ENCODE measurements around the gene PARD3B. TPM values are rescaled to one million over a fixed set of nuclear protein-coding genes. Genes with fewer than 3 reads are reported as not detected.

PARD3B gene
- total RNA-seq, 2 donors from 2014 or later, result 15.0 to 17.8 TPM

- no peak overlapping the region for H3K4me3 ChIP-seq
- DNase-seq (no peak), ATAC-seq (no peak)
- no peaks in the 10 kb centered on the region for H3K9me3 ChIP-seq
- H3K27me3 ChIP-seq, result no peaks in the 10 kb centered on the region
- TF ChIP-seq, protein P1, sequence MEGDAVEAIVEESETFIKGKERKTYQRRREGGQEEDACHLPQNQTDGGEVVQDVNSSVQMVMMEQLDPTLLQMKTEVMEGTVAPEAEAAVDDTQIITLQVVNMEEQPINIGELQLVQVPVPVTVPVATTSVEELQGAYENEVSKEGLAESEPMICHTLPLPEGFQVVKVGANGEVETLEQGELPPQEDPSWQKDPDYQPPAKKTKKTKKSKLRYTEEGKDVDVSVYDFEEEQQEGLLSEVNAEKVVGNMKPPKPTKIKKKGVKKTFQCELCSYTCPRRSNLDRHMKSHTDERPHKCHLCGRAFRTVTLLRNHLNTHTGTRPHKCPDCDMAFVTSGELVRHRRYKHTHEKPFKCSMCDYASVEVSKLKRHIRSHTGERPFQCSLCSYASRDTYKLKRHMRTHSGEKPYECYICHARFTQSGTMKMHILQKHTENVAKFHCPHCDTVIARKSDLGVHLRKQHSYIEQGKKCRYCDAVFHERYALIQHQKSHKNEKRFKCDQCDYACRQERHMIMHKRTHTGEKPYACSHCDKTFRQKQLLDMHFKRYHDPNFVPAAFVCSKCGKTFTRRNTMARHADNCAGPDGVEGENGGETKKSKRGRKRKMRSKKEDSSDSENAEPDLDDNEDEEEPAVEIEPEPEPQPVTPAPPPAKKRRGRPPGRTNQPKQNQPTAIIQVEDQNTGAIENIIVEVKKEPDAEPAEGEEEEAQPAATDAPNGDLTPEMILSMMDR (IDR thresholded peaks at IDR 0.05), result no peak
- no peak for TF ChIP-seq POLR2A (IDR thresholded peaks at IDR 0.05)
- H3K27ac ChIP-seq, result no peak overlapping the region
- peaks cover 9% of the 10 kb centered on the region for H3K4me1 ChIP-seq
- intact Hi-C loops (cut with DNase I), result no loop called here
- 10 to 22% methylated on average over 1 of the region's 1 CpG for WGBS, 2 donors
- no peaks in the 10 kb centered on the region for H3K36me3 ChIP-seq (replicated peaks in 1 of 2; ENCODE audit: insufficient read depth in 1 of 2, low read depth in 2 of 2)
Observed at GRCh38 chr2:204770735-204771134, 225.5 kb downstream of the PARD3B start.

- Histone ChIP-seq H3K36me3 (replicated peaks in 1 of 2; ENCODE audit: insufficient read depth in 1 of 2, low read depth in 2 of 2) (no peaks in the 10 kb centered on the region), H3K4me1 (peaks cover 9% of the 10 kb centered on the region), H3K27me3 (no peaks in the 10 kb centered on the region), H3K9me3 (no peaks in the 10 kb centered on the region), H3K27ac (no peak overlapping the region), H3K4me3 (no peak overlapping the region)
- no peak for DNase-seq
- TF ChIP-seq, protein P1 (IDR thresholded peaks at IDR 0.05), result no peak
- no peak for TF ChIP-seq POLR2A (IDR thresholded peaks at IDR 0.05)
- intact Hi-C loops (cut with DNase I), result no loop called here
- no peak for ATAC-seq
Observed at GRCh38 chr2:204771721-204772120, 226.4 kb downstream of the PARD3B start.

GRCh38 chr2:204772546-204772945 lies 227.3 kb downstream of the PARD3B start:
- H3K27ac ChIP-seq, result no peak overlapping the region
- DNase-seq (no peak), ATAC-seq (no peak)
- WGBS, 2 donors, result 84 to 86% methylated on average over 1 of the region's 1 CpG
- intact Hi-C loops (cut with DNase I), result no loop called here
- H3K4me1 ChIP-seq, result peaks cover 9% of the 10 kb centered on the region
- H3K27me3 ChIP-seq, result no peaks in the 10 kb centered on the region
- TF ChIP-seq, protein P1 (IDR thresholded peaks at IDR 0.05), result no peak
- TF ChIP-seq POLR2A (IDR thresholded peaks at IDR 0.05), result no peak
- no peaks in the 10 kb centered on the region for H3K9me3 ChIP-seq
- H3K36me3 ChIP-seq (replicated peaks in 1 of 2; ENCODE audit: insufficient read depth in 1 of 2, low read depth in 2 of 2), result no peaks in the 10 kb centered on the region
- no peak overlapping the region for H3K4me3 ChIP-seq

DNA sequence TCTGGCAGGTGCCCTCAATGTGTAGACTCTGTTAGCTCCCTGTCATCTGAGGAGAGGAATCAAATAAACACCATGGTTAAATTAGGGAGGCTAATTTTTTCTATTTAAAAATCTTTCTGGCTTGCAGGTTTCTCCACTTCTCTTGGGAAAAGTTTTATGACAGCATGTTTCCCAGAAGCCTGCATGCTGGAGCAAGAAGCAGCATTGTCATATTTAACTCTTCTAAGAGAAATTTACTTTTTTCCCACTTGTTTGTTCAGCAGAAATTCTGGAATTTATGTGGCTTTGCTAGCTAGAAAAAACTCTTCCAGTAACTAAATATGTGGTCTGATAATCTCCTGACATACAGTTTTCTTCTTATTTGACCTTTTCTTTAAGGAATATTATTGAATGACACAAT lies 230.5 kb downstream of the PARD3B start:
- H3K4me1 ChIP-seq, result peaks cover 10% of the 10 kb centered on the region
- intact Hi-C loops (cut with DNase I), result no loop called here
- no peak for ATAC-seq
- no peak for TF ChIP-seq POLR2A (IDR thresholded peaks at IDR 0.05)
- TF ChIP-seq, protein P1 (IDR thresholded peaks at IDR 0.05), result no peak
- no peak for DNase-seq
- no peaks in the 10 kb centered on the region for H3K27me3 ChIP-seq
- H3K27ac ChIP-seq, result no peak overlapping the region
- H3K9me3 ChIP-seq, result no peaks in the 10 kb centered on the region
- H3K36me3 ChIP-seq (replicated peaks in 1 of 2; ENCODE audit: insufficient read depth in 1 of 2, low read depth in 2 of 2), result no peaks in the 10 kb centered on the region
- no peak overlapping the region for H3K4me3 ChIP-seq

DNA sequence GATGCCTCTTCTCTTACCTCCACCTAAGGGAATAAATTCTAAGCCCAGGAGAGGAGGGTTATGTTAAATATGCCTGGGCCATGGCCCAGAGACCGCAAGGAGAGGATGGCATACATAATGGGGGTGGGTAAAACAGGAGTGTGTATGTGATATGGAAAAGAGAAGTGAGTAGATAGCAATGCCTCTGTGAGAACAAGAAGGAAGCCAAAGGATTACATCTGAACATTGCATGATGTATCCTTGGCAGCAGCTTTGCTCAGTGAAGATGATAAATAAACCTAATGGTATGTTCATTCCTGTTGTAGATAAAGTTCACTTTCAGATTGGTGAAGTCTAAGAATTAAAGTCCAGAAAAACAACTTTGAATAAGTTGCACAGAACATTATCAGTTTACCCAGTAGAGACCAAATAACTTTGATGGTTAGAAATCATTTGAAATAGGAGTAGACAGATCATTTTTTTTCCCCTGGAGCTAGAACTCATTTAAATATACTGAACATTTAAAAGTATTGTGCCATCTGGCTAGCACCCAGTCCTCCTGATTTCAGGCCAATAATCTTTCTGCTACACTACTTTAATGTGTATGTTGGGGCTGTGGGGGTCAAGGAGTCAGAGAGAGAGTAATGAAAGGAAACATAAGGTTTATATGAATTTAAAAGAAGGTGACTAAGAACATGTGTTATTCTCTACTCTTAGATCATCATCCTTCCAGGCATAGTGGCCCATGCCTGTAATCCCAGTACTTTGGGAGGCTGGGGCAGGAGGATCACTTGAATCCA lies 231.7 kb downstream of the PARD3B start:
- no peaks in the 10 kb centered on the region for H3K27me3 ChIP-seq
- H3K36me3 ChIP-seq (replicated peaks in 1 of 2; ENCODE audit: insufficient read depth in 1 of 2, low read depth in 2 of 2), result no peaks in the 10 kb centered on the region
- ATAC-seq, result no peak
- DNase-seq, result no peak
- intact Hi-C loops (cut with DNase I), result no loop called here
- no peaks in the 10 kb centered on the region for H3K9me3 ChIP-seq
- H3K4me1 ChIP-seq, result peaks cover 5% of the 10 kb centered on the region
- TF ChIP-seq, protein P1 (IDR thresholded peaks at IDR 0.05), result no peak
- TF ChIP-seq POLR2A (IDR thresholded peaks at IDR 0.05), result no peak
- 85 to 93% methylated on average over 1 of the region's 1 CpG for WGBS, 2 donors
- no peak overlapping the region for H3K27ac ChIP-seq
- no peak overlapping the region for H3K4me3 ChIP-seq
